ENCODE results near the gene SRP14.

GRCh38 chr15:40051616-40052415 lies 12.8 kb upstream of the SRP14 start:
- TF ChIP-seq EP300 (IDR thresholded peaks at IDR 0.05): no peak
- TF ChIP-seq CTCF (IDR thresholded peaks at IDR 0.05): no peak

Measured in sigmoid colon (tissue), 4 donors.